A673 (cell line): ENCODE data around the gene SLC38A9. TPM values are rescaled to one million over a fixed set of nuclear protein-coding genes. Genes with fewer than 3 reads are reported as not detected.

Experiments used
- BruUV-seq: library from RNA; stranded (reverse); fragments of 400-500 nt; replicated peaks from 2 replicates; lab custom pipeline; 2021; lab: Mats Ljungman, UMichigan
- CTCF ChIA-PET: fragments of 300-600 bp; sonication (Branson Sonifier 250); formaldehyde crosslinking; loops from one replicate; lab custom pipeline; 2022; ENCODE audit warnings: antibody characterized with exemption; lab: Charles Lee
- POLR2A ChIA-PET: fragments of 300-600 bp; sonication (Branson Sonifier 250); formaldehyde crosslinking; loops from one replicate; lab custom pipeline; 2022; ENCODE audit warnings: antibody characterized with exemption; ENCODE audit not compliant: low non-redundant PET; lab: Charles Lee
- DNase-seq: peaks from one replicate; pipeline ENCODE4 v3.0.0-alpha.2; 2015; ENCODE audit warnings: low spot score
- H3K27ac ChIP-seq: fragments of 200-600 bp; sonication (generic); 2 replicates; pipeline ENCODE4 v1.5.1; 2016; ENCODE audit warnings: mixed run types, low read depth, mild to moderate bottlenecking, mixed read lengths, antibody characterized with exemption, low read length; ENCODE audit not compliant: poor library complexity, severe bottlenecking
- H3K27me3 ChIP-seq: fragments of 200-600 bp; sonication (generic); replicated peaks from 2 replicates; pipeline ENCODE4 v1.6.1; 2017; ENCODE audit warnings: mixed run types, low read depth, mild to moderate bottlenecking, mixed read lengths, antibody characterized with exemption, low read length; ENCODE audit not compliant: insufficient read depth, poor library complexity
- H3K36me3 ChIP-seq: fragments of 200-600 bp; sonication (generic); 2 replicates; pipeline ENCODE4 v1.6.1; 2016; ENCODE audit warnings: mixed run types, mild to moderate bottlenecking, mixed read lengths, antibody characterized with exemption, low read length; ENCODE audit not compliant: insufficient read depth, poor library complexity, severe bottlenecking
- H3K4me1 ChIP-seq: fragments of 200-600 bp; sonication (generic); 2 replicates; pipeline ENCODE4 v1.6.1; 2017; ENCODE audit warnings: mixed run types, mild to moderate bottlenecking, mixed read lengths, antibody characterized with exemption, low read length; ENCODE audit not compliant: insufficient read depth, poor library complexity, severe bottlenecking
- H3K4me3 ChIP-seq: fragments of 200-600 bp; sonication (generic); 2 replicates; pipeline ENCODE4 v1.5.1; 2016; ENCODE audit warnings: low read depth, mixed run types, mild to moderate bottlenecking, mixed read lengths, low read length; ENCODE audit not compliant: poor library complexity, severe bottlenecking
- H3K9me3 ChIP-seq: fragments of 200-600 bp; sonication (generic); 2 replicates; pipeline ENCODE4 v1.6.1; 2016; ENCODE audit warnings: mixed run types, low read depth, mild to moderate bottlenecking, mixed read lengths, antibody characterized with exemption, low read length; ENCODE audit not compliant: poor library complexity, severe bottlenecking
- CTCF ChIP-seq: fragments of 300-800, 200-600 bp; sonication (generic); conservative IDR thresholded peaks from 2 replicates; pipeline ENCODE4 v1.5.1; 2017; ENCODE audit warnings: low read depth, mild to moderate bottlenecking, antibody characterized with exemption, low read length, moderate library complexity, mixed read lengths
- EZH2 ChIP-seq: fragments of 200-600 bp; sonication (generic); IDR thresholded peaks from 2 replicates; pipeline ENCODE4 v1.6.1; 2017; ENCODE audit warnings: borderline replicate concordance, low read depth, mild to moderate bottlenecking, mixed read lengths, antibody characterized with exemption, low read length; ENCODE audit not compliant: poor library complexity, severe bottlenecking
- intact Hi-C: fragments of 100-400 bp; cut with micrococcal nuclease; formaldehyde crosslinking; loops from one replicate; pipeline ENCODE4 v1.10.0; 2022; ENCODE audit not compliant: unreplicated experiment
- total RNA-seq: library from RNA; stranded (reverse); gene quantifications from 2 replicates; pipeline ENCODE4 v1.2.3, GENCODE V29; 2021

SLC38A9 gene
- total RNA-seq, 1 experiment from 2014 or later: 22.1 TPM

GRCh38 chr5:55618318-55618717 lies 93.8 kb downstream of the SLC38A9 start:
- no peaks in the 10 kb centered on the region for H3K4me1 ChIP-seq
- no peaks in the 10 kb centered on the region for H3K27me3 ChIP-seq
- no peak for DNase-seq
- H3K27ac ChIP-seq: no peak overlapping the region
- no peak for TF ChIP-seq EZH2
- TF ChIP-seq CTCF: no peak
- no peaks in the 10 kb centered on the region for H3K9me3 ChIP-seq
- BruUV-seq: no TSS peak
- CTCF ChIA-PET: no interaction called here
- no peaks in the 10 kb centered on the region for H3K36me3 ChIP-seq
- POLR2A ChIA-PET: no interaction called here
- intact Hi-C loops: no loop called here
- H3K4me3 ChIP-seq: no peak overlapping the region

GRCh38 chr5:55613112-55613868 lies 98.8 kb downstream of the SLC38A9 start:
- CTCF ChIA-PET: no interaction called here

GRCh38 chr5:55610542-55610941 lies 101.6 kb downstream of the SLC38A9 start:
- intact Hi-C loops: no loop called here
- no peak for DNase-seq
- Histone ChIP-seq H3K36me3 (no peaks in the 10 kb centered on the region), H3K4me1 (no peaks in the 10 kb centered on the region), H3K27ac (no peak overlapping the region), H3K27me3 (no peaks in the 10 kb centered on the region), H3K9me3 (no peaks in the 10 kb centered on the region), H3K4me3 (no peak overlapping the region)
- BruUV-seq: no TSS peak
- POLR2A ChIA-PET: no interaction called here
- TF ChIP-seq EZH2 (no peak), CTCF (no peak)
- CTCF ChIA-PET: no interaction called here

More at GRCh38 chr5:55613112-55613868, 98.8 kb downstream of the SLC38A9 start:
- no peaks in the 10 kb centered on the region for H3K9me3 ChIP-seq
- H3K27ac ChIP-seq: no peak overlapping the region
- no peak for TF ChIP-seq CTCF
- no peak for TF ChIP-seq EZH2
- H3K36me3 ChIP-seq: no peaks in the 10 kb centered on the region
- no peaks in the 10 kb centered on the region for H3K27me3 ChIP-seq
- POLR2A ChIA-PET: no interaction called here
- intact Hi-C loops: no loop called here
- DNase-seq: no peak
- H3K4me3 ChIP-seq: no peak overlapping the region
- BruUV-seq: no TSS peak
- no peaks in the 10 kb centered on the region for H3K4me1 ChIP-seq
